Suprapubic skin (tissue), 4 donors: ENCODE measurements around the gene IGSF9. TPM values are rescaled to one million over a fixed set of nuclear protein-coding genes. Genes with fewer than 3 reads are reported as not detected.

Experiments used
- DNase-seq, 2 donors: peaks; one replicate each; pipeline ENCODE4 v3.0.0-alpha.2; 2019; ENCODE audit warnings: low spot score in 2 of 2
- H3K27ac ChIP-seq: fragments of 200-600 bp; sonication (generic); one replicate; pipeline ENCODE4 v1.5.1; 2019
- H3K27me3 ChIP-seq: fragments of 200-600 bp; sonication (generic); one replicate; pipeline ENCODE4 v1.5.1; 2019
- H3K36me3 ChIP-seq: fragments of 200-600 bp; sonication (generic); one replicate; pipeline ENCODE4 v1.5.1; 2019
- H3K4me1 ChIP-seq: fragments of 200-600 bp; sonication (generic); one replicate; pipeline ENCODE4 v1.5.1; 2019
- H3K4me3 ChIP-seq: fragments of 200-600 bp; sonication (generic); one replicate; pipeline ENCODE4 v1.5.1; 2019; ENCODE audit warnings: mild to moderate bottlenecking
- H3K9me3 ChIP-seq: fragments of 200-600 bp; sonication (generic); one replicate; pipeline ENCODE4 v1.5.1; 2019
- EP300 ChIP-seq: sonication (generic); formaldehyde crosslinking; IDR thresholded peaks from one replicate; pipeline ENCODE4 v1.6.1; 2017; ENCODE audit warnings: antibody characterized with exemption
- POLR2A ChIP-seq, 2 donors: fragments of 450-650 bp; IDR thresholded peaks; one replicate each; pipeline ENCODE4 v1.6.1; 2017; ENCODE audit warnings: antibody characterized with exemption in 2 of 2, mild to moderate bottlenecking in 2 of 2, moderate library complexity in 2 of 2
- POLR2AphosphoS5 ChIP-seq, 3 donors: sonication (generic); formaldehyde crosslinking; IDR thresholded peaks; one replicate each; pipeline ENCODE4 v1.6.1; 2017; ENCODE audit warnings: antibody characterized with exemption in 3 of 3
- WGBS: methylation state at CpG from one replicate; pipeline ENCODE4 v1.1.5; 2018; 5-methylcytosine and 5-hydroxymethylcytosine counted together
- total RNA-seq, 4 donors: library from RNA; depleted of rRNA; stranded (reverse); fragments of >200 nt; gene quantifications; one replicate each; pipeline ENCODE4 v1.1.0, GENCODE V29; 2016
- TF ChIP-seq, protein P1 (sequence below), 2 donors: fragments of 200-600 bp in 1 of 2; fragments of 450-650 bp in 1 of 2; sonication (generic) in 1 of 2; IDR thresholded peaks; one replicate each; pipeline ENCODE4 v1.5.1; 2016 to 2019; ENCODE audit warnings: antibody characterized with exemption in 2 of 2, mild to moderate bottlenecking in 1 of 2, moderate library complexity in 1 of 2

The IGSF9 gene
- total RNA-seq, 4 donors from 2014 or later, result 26.1 to 44.1 (median 28.4) TPM

DNA sequence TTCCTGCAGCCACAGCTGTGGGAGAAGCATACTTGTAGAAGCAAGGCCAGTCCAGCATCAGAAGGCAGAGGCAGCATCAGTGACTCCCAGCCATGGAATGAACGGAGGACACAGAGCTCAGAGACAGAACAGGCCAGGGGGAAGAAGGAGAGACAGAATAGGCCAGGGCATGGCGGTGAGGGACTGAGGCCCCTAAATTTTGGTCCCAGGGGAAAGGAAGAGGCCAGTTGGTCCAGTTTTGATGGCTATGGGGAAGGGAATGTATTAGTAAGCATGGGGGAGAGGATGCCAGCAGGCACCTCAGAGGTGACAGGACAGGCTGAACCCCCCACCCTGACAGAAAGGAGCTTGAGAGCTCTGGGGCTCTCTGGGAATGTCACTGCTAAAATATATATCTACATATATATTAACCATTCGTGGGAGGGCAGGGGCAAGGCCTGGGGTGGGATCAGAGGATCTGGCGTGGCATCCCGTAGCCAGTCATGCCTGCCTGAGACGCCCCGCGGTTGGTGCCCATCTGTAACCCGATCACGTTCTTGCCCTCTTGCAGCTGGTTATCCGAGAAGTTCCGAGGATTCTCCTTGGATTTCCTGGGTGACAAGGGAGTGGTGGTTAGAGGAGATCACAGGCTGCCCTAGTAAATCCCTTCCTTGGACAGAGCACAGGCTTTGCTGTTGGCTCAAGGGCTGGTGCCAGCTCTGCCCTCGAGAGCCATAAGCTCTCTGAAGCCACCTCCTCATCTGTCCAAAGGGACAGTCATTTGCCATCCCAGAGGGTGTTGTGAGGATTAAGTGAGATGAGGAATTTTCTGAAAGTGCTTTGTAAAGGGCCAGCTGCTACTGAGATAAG lies 26.8 kb downstream of the IGSF9 start:
- Histone ChIP-seq H3K9me3 (no peaks in the 10 kb centered on the region), H3K4me1 (peaks cover 94% of the 10 kb centered on the region), H3K27me3 (no peaks in the 10 kb centered on the region), H3K4me3 (no peak overlapping the region), H3K36me3 (peaks cover 35% of the 10 kb centered on the region), H3K27ac (no peak overlapping the region)
- 81% methylated on average over 12 of the region's 13 CpGs for WGBS
- TF ChIP-seq POLR2A (IDR thresholded peaks at IDR 0.05) (no peak), POLR2AphosphoS5 (IDR thresholded peaks at IDR 0.05) (no peak), EP300 (no peak)
- TF ChIP-seq, protein P1, sequence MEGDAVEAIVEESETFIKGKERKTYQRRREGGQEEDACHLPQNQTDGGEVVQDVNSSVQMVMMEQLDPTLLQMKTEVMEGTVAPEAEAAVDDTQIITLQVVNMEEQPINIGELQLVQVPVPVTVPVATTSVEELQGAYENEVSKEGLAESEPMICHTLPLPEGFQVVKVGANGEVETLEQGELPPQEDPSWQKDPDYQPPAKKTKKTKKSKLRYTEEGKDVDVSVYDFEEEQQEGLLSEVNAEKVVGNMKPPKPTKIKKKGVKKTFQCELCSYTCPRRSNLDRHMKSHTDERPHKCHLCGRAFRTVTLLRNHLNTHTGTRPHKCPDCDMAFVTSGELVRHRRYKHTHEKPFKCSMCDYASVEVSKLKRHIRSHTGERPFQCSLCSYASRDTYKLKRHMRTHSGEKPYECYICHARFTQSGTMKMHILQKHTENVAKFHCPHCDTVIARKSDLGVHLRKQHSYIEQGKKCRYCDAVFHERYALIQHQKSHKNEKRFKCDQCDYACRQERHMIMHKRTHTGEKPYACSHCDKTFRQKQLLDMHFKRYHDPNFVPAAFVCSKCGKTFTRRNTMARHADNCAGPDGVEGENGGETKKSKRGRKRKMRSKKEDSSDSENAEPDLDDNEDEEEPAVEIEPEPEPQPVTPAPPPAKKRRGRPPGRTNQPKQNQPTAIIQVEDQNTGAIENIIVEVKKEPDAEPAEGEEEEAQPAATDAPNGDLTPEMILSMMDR (IDR thresholded peaks at IDR 0.05), result no peak
- no peak for DNase-seq

DNA sequence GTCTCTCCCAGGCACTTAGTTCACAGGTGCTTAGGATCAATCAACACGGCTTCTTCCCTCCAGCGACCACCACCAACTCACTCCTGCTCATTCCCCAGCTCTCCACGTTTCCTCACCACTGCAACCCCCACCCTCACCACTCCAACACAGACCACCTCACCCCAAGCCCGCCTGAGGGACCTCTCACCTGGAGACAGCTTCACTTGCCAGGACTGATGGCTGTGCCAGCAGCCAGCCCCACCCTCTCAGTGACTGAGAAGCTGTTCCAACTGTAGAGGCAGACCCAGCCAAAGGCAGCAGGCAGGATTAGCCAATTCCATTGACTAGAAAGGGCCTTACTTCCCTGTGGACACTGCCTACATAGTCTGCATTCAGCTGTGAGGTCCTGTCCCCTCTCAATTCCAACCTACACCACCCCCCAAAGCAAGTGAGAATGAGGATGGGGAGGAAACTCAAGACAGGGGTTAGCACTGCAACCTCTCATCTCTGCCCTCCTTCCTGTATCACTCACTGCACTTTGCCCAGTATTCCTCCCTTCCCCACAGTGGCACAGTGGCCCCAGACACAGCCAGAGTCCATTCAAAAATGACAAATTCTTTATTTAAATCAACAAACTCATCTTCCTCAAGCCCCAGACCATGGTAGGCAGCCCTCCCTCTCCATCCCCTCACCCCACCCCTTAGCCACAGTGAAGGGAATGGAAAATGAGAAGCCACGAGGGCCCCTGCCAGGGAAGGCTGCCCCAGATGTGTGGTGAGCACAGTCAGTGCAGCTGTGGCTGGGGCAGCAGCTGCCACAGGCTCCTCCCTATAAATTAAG lies 27.7 kb downstream of the IGSF9 start:
- 46% methylated on average over 5 of the region's 5 CpGs for WGBS
- no peak overlapping the region for H3K27ac ChIP-seq
- H3K27me3 ChIP-seq, result no peaks in the 10 kb centered on the region
- H3K4me1 ChIP-seq, result peaks cover 94% of the 10 kb centered on the region
- peaks cover 35% of the 10 kb centered on the region for H3K36me3 ChIP-seq
- no peak for TF ChIP-seq POLR2AphosphoS5 (IDR thresholded peaks at IDR 0.05)
- TF ChIP-seq, protein P1 (IDR thresholded peaks at IDR 0.05), result no peak
- no peak for TF ChIP-seq EP300
- TF ChIP-seq POLR2A (IDR thresholded peaks at IDR 0.05), result no peak
- H3K4me3 ChIP-seq, result no peak overlapping the region
- no peaks in the 10 kb centered on the region for H3K9me3 ChIP-seq
- DNase-seq, result no peak

DNA sequence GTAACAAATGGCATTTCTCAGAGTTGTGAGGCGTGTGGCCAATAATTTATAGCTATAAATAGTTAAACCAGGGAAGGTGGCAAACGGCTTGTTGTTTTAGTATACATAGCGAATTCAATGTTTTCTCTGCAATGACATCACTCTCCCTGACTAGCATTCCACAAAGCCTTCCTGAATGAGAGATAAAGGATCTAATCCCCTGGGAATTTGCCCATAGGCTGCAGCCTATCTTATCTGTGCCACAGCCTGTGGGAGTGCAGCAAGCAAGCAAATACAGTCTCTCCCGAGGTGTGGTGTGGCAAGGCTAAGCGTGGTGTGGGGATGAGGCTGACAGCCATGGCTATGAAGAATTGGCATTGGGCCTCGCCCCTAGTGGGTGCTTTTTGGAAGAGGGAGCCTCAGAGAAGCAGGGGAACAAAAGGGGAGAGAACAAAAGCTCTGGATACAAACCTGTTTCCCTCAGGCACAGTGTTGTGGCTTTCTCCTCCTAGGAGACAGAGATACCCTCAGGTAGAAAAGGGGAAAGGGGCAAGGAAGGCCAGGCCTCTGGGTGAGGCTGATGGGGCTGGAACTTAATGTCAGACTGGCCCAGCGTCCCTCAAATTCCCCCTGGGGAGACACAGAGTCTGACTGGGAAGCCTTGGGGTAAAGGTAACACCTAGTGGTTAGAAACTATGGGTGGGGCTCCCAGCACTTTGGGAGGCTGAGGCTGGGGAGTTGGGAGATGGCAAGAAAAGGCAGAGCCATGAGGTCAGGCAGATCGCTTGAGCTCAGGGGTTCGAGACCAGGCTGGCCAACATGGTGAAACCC lies 29.0 kb downstream of the IGSF9 start:
- H3K36me3 ChIP-seq, result peaks cover 35% of the 10 kb centered on the region
- no peaks in the 10 kb centered on the region for H3K27me3 ChIP-seq
- no peak for DNase-seq
- 39% methylated on average over 9 of the region's 9 CpGs for WGBS
- H3K4me1 ChIP-seq, result peaks cover 92% of the 10 kb centered on the region
- no peaks in the 10 kb centered on the region for H3K9me3 ChIP-seq
- H3K27ac ChIP-seq, result peak overlapping the region; percentile 17
- H3K4me3 ChIP-seq, result no peak overlapping the region
- TF ChIP-seq, protein P1 (IDR thresholded peaks at IDR 0.05), result no peak
- no peak for TF ChIP-seq POLR2A (IDR thresholded peaks at IDR 0.05)
- TF ChIP-seq EP300, result no peak

DNA sequence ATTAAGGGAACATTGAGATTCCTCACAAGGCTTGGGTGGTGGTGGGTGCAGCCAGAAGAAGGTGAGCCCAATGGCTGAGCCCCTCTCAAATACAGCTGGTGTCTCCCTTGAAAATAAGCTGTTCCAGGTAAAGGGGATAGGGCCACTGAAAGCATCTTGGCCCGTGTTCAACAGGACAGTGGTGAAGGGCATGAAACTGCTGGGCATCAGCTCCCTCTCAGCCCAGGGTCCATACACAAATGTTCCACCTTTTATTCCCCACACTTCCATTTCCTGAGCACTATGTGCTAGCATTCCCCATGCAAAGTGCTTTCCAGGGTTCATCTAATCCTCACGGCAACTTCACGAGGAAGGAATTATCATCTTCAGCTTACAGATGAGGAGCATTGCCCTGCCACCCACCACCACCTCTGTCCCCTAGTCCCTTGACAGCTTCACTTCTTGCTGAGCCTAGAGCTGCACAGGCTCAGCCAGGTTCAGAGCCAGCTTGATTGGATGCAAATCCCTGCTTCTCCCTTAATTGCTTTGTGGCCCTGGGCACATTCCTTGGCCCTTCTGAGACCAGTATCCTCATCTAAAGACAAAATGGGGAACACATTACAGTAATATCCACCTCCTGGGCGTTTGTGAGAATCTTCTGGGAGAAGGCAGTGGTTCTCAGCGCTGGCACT lies 29.7 kb downstream of the IGSF9 start:
- peaks cover 33% of the 10 kb centered on the region for H3K36me3 ChIP-seq
- DNase-seq, result no peak
- no peaks in the 10 kb centered on the region for H3K9me3 ChIP-seq
- peaks cover 91% of the 10 kb centered on the region for H3K4me1 ChIP-seq
- no peak overlapping the region for H3K27ac ChIP-seq
- WGBS, result 26% methylated on average over 5 of the region's 5 CpGs
- H3K4me3 ChIP-seq, result no peak overlapping the region
- no peaks in the 10 kb centered on the region for H3K27me3 ChIP-seq
- TF ChIP-seq POLR2A (IDR thresholded peaks at IDR 0.05), result no peak
- no peak for TF ChIP-seq EP300
- TF ChIP-seq, protein P1 (IDR thresholded peaks at IDR 0.05), result no peak
- TF ChIP-seq POLR2AphosphoS5 (IDR thresholded peaks at IDR 0.05), result no peak
